Jurkat, Clone E6-1 (cell line): Measurements from ENCODE around the gene APLNR.

Experiments used
- DNase-seq: peaks from one replicate; pipeline ENCODE4 v3.0.0-alpha.2; 2011; ENCODE audit warnings: low read depth, low spot score
- H3K4me3 ChIP-seq: 2 replicates; pipeline ENCODE4 v1.5.1; 2011; ENCODE audit warnings: mild to moderate bottlenecking, low read length, control low read depth, moderate library complexity

Gene APLNR

GRCh38 chr11:57224537-57224936, 12.5 kb downstream of the APLNR start:
- no peak overlapping the region for H3K4me3 ChIP-seq
- no peak for DNase-seq

- no peak for DNase-seq
Measured at GRCh38 chr11:57224128-57224527, 12.9 kb downstream of the APLNR start.

GRCh38 chr11:57223601-57224000, 13.4 kb downstream of the APLNR start:
- H3K4me3 ChIP-seq = no peak overlapping the region
- DNase-seq = no peak

More at GRCh38 chr11:57224128-57224527, 12.9 kb downstream of the APLNR start:
- no peak overlapping the region for H3K4me3 ChIP-seq

GRCh38 chr11:57222239-57222638, 14.8 kb downstream of the APLNR start:
- no peak for DNase-seq
- no peak overlapping the region for H3K4me3 ChIP-seq

GRCh38 chr11:57219021-57219627, 17.9 kb downstream of the APLNR start:
- DNase-seq = no peak
- H3K4me3 ChIP-seq = no peak overlapping the region

GRCh38 chr11:57217053-57217452, 20.0 kb downstream of the APLNR start:
- no peak overlapping the region for H3K4me3 ChIP-seq
- no peak for DNase-seq

- no peak overlapping the region for H3K4me3 ChIP-seq
- no peak for DNase-seq
Measured at GRCh38 chr11:57216463-57216862, 20.6 kb downstream of the APLNR start.

GRCh38 chr11:57214494-57214893, 22.6 kb downstream of the APLNR start:
- no peak for DNase-seq

GRCh38 chr11:57214098-57214417, 23.0 kb downstream of the APLNR start:
- no peak overlapping the region for H3K4me3 ChIP-seq
- DNase-seq = no peak

More at GRCh38 chr11:57214494-57214893, 22.6 kb downstream of the APLNR start:
- no peak overlapping the region for H3K4me3 ChIP-seq

GRCh38 chr11:57213342-57214097, 23.5 kb downstream of the APLNR start:
- peak; percentile 20 for DNase-seq
- H3K4me3 ChIP-seq = no peak overlapping the region

GRCh38 chr11:57210781-57211180, 26.3 kb downstream of the APLNR start:
- no peak for DNase-seq

GRCh38 chr11:57207168-57207567, 29.9 kb downstream of the APLNR start:
- H3K4me3 ChIP-seq = no peak overlapping the region
- no peak for DNase-seq

More at GRCh38 chr11:57210781-57211180, 26.3 kb downstream of the APLNR start:
- no peak overlapping the region for H3K4me3 ChIP-seq

- H3K4me3 ChIP-seq = no peak overlapping the region
- no peak for DNase-seq
Measured at GRCh38 chr11:57205041-57205641, 31.9 kb downstream of the APLNR start.

GRCh38 chr11:57203882-57204480, 33.1 kb downstream of the APLNR start:
- H3K4me3 ChIP-seq = no peak overlapping the region
- no peak for DNase-seq

- no peak for DNase-seq
- no peak overlapping the region for H3K4me3 ChIP-seq
Measured at GRCh38 chr11:57203359-57203758, 33.7 kb downstream of the APLNR start.

GRCh38 chr11:57202281-57202680, 34.8 kb downstream of the APLNR start:
- DNase-seq = no peak
- H3K4me3 ChIP-seq = no peak overlapping the region

- no peak overlapping the region for H3K4me3 ChIP-seq
- no peak for DNase-seq
Measured at GRCh38 chr11:57200917-57201316, 36.1 kb downstream of the APLNR start.

- no peak overlapping the region for H3K4me3 ChIP-seq
- DNase-seq = no peak
Measured at GRCh38 chr11:57199330-57199729, 37.7 kb downstream of the APLNR start.

- no peak overlapping the region for H3K4me3 ChIP-seq
- DNase-seq = no peak
Measured at GRCh38 chr11:57197762-57198161, 39.3 kb downstream of the APLNR start.

GRCh38 chr11:57196596-57196995, 40.5 kb downstream of the APLNR start:
- no peak for DNase-seq
- no peak overlapping the region for H3K4me3 ChIP-seq
